ENCODE measurements around the gene SERINC3. TPM values are rescaled to one million over a fixed set of nuclear protein-coding genes. Genes with fewer than 3 reads are reported as not detected.
"Not testable (repeated sequence)": the region's sequence is repeated elsewhere in the genome, so short reads cannot be mapped to it uniquely, and the experiment has no call there.

SERINC3 gene
- total RNA-seq, 4 donors from 2014 or later = 119 to 140 (median 131) TPM

- 11 to 30% methylated on average over 2 of the region's 2 CpGs for WGBS, 2 donors (ENCODE audit: low coverage in 1 of 2)
- Histone ChIP-seq H3K27me3 (peaks cover 9% of the 10 kb centered on the region), H3K9me3 (no peaks in the 10 kb centered on the region), H3K4me1 (peaks cover 0 to 22% (median 0%) of the 10 kb centered on the region in 3 donors), H3K27ac (peak overlapping the region; percentile 82 to 96 (median 92)), H3K4me3 (peak overlapping the region; percentile 84), H3K36me3 (peaks cover 0 to 9% of the 10 kb centered on the region in 2 donors)
- ATAC-seq = no peak
- TF ChIP-seq POLR2AphosphoS5 (IDR thresholded peaks at IDR 0.05) = no peak
- no peak for TF ChIP-seq POLR2A (IDR thresholded peaks at IDR 0.05)
- TF ChIP-seq CTCF (IDR thresholded peaks at IDR 0.05) = no peak
- no peak for TF ChIP-seq EP300 (IDR thresholded peaks at IDR 0.05)
These were observed 46.5 kb downstream of the SERINC3 start for GRCh38 chr20:44475372-44475693.

DNA sequence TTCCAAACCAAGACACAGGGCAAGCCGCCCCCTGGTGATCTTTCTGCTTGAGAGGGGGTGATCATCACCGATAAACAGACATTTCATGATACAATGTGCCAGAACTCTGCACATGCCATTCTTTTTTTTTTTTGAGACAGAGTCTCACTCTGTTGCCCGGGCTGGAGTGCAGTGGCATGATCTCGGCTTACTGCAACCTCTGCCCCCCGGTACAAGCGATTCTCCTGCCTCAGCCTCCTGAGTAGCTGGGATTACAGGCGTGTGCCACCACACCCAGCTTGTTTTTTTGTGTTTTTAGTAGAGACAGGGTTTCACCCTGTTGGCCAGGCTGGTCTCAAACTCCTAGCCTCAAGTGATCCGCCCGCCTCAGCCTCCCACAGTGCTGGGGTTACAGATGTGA is 49.6 kb downstream of the SERINC3 start:
- H3K4me3 ChIP-seq = not testable (repeated sequence)
- WGBS, 2 donors (ENCODE audit: low coverage in 1 of 2) = 20 to 81% methylated on average over 1 to 5 of the region's 9 CpGs

DNA sequence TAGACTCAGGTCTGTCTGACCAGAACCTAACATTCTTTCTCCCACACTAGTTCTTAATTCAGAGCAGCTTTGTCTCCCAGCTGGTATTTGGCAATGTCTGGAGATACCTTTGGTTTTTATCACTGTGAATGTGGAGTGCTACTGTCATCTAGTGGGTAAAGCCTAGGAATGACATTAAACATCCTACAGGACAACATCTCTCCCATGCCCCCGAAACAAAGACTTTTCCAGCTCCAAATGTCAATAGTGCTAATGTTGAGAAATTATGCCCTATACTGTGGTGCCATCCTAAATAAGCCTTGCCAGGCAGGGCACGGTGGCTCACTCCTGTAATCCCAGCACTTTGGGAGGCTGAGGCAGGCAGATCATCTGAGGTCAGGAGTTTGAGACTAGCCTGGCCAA is 50.4 kb downstream of the SERINC3 start:
- TF ChIP-seq EP300 (IDR thresholded peaks at IDR 0.05) (no peak), CTCF (IDR thresholded peaks at IDR 0.05) (peak in 2 of 4 experiments; percentile 21 to 35), POLR2A (IDR thresholded peaks at IDR 0.05) (no peak)
- H3K4me1 ChIP-seq = peaks cover 0 to 14% (median 0%) of the 10 kb centered on the region in 3 donors
- no peak overlapping the region for H3K27ac ChIP-seq
- 64% methylated on average over 1 of the region's 2 CpGs; no CpG with 5 or more reads in 1 of the 2 donors for WGBS, 2 donors (ENCODE audit: low coverage in 1 of 2)
- H3K36me3 ChIP-seq = no peaks in the 10 kb centered on the region
- H3K9me3 ChIP-seq = no peaks in the 10 kb centered on the region
- H3K4me3 ChIP-seq = no peak overlapping the region
- peaks cover 9% of the 10 kb centered on the region for H3K27me3 ChIP-seq
- no peak for ATAC-seq

More for the DNA sequence above, 49.6 kb downstream of the SERINC3 start:
- not testable (repeated sequence) for H3K9me3 ChIP-seq, H3K36me3 ChIP-seq, H3K27ac ChIP-seq, ATAC-seq, H3K27me3 ChIP-seq
- peaks cover 0 to 22% (median 0%) of the 10 kb centered on the region in 3 donors for H3K4me1 ChIP-seq

GRCh38 chr20:44470327-44470726 is 51.5 kb downstream of the SERINC3 start:
- no peak for TF ChIP-seq CTCF (IDR thresholded peaks at IDR 0.05)
- TF ChIP-seq POLR2A (IDR thresholded peaks at IDR 0.05) = no peak
- no peak for TF ChIP-seq POLR2AphosphoS5 (IDR thresholded peaks at IDR 0.05)
- no peak for TF ChIP-seq EP300 (IDR thresholded peaks at IDR 0.05)
- H3K9me3 ChIP-seq = no peaks in the 10 kb centered on the region
- WGBS, 2 donors (ENCODE audit: low coverage in 1 of 2) = 52 to 55% methylated on average over 5 of the region's 5 CpGs
- H3K27ac ChIP-seq = no peak overlapping the region
- H3K27me3 ChIP-seq = peaks cover 9% of the 10 kb centered on the region
- H3K36me3 ChIP-seq = no peaks in the 10 kb centered on the region
- ATAC-seq = no peak
- no peak overlapping the region for H3K4me3 ChIP-seq
- peaks cover 0 to 5% (median 0%) of the 10 kb centered on the region in 3 donors for H3K4me1 ChIP-seq

GRCh38 chr20:44468044-44468782 is 53.7 kb downstream of the SERINC3 start:
- Histone ChIP-seq H3K27ac (peak overlapping the region in 2 of 4 donors; percentile 33 to 39), H3K4me3 (no peak overlapping the region), H3K27me3 (peaks cover 9% of the 10 kb centered on the region), H3K36me3 (no peaks in the 10 kb centered on the region), H3K9me3 (no peaks in the 10 kb centered on the region), H3K4me1 (no peaks in the 10 kb centered on the region)
- ATAC-seq = no peak
- TF ChIP-seq POLR2AphosphoS5 (IDR thresholded peaks at IDR 0.05) (no peak), POLR2A (IDR thresholded peaks at IDR 0.05) (no peak), CTCF (IDR thresholded peaks at IDR 0.05) (no peak), EP300 (IDR thresholded peaks at IDR 0.05) (no peak)
- WGBS, 2 donors (ENCODE audit: low coverage in 1 of 2) = 82 to 94% methylated on average over 3 to 4 of the region's 8 CpGs

Measured in gastroesophageal sphincter (tissue), 4 donors.